CD4-positive, alpha-beta T cell treated with Interleukin-12 subunit alpha and Interleukin-12 subunit beta, for 1 hour (primary cell): ENCODE data around the gene KIF21B.

Experiments
- DNase-seq: peaks from one replicate; pipeline ENCODE4 v3.0.0-alpha.2; 2020

Gene KIF21B

GRCh38 chr1:201023517-201023902, at the start of gene KIF21B:
TSS of gene KIF21B (minus strand) at chr1:201023714. CDS start at chr1:201023383, 331 bp downstream.
- DNase-seq: peak; percentile 93

- DNase-seq: no peak
These were observed 49.4 kb upstream of the KIF21B start for GRCh38 chr1:201072922-201073321.

- no peak for DNase-seq
These were observed 48.6 kb upstream of the KIF21B start for GRCh38 chr1:201072149-201072548.

GRCh38 chr1:201069636-201070035, 46.1 kb upstream of the KIF21B start:
- no peak for DNase-seq

GRCh38 chr1:201068976-201069375, 45.5 kb upstream of the KIF21B start:
- no peak for DNase-seq

GRCh38 chr1:201066986-201067385, 43.5 kb upstream of the KIF21B start:
- no peak for DNase-seq

GRCh38 chr1:201065686-201066085, 42.2 kb upstream of the KIF21B start:
- DNase-seq: no peak

GRCh38 chr1:201064806-201065205, 41.3 kb upstream of the KIF21B start:
- DNase-seq: no peak

- no peak for DNase-seq
These were observed 39.6 kb upstream of the KIF21B start for GRCh38 chr1:201063145-201063544.

- DNase-seq: no peak
These were observed 39.1 kb upstream of the KIF21B start for GRCh38 chr1:201062511-201063091.

GRCh38 chr1:201061886-201062285, 38.4 kb upstream of the KIF21B start:
- DNase-seq: no peak

- no peak for DNase-seq
These were observed 37.5 kb upstream of the KIF21B start for GRCh38 chr1:201061049-201061448.

- DNase-seq: no peak
These were observed 37.1 kb upstream of the KIF21B start for GRCh38 chr1:201060586-201060985.

GRCh38 chr1:201059871-201060555, 36.5 kb upstream of the KIF21B start:
- DNase-seq: no peak

GRCh38 chr1:201059401-201059800, 35.9 kb upstream of the KIF21B start:
- DNase-seq: no peak

- no peak for DNase-seq
These were observed 30.6 kb upstream of the KIF21B start for GRCh38 chr1:201054091-201054543.

GRCh38 chr1:201053155-201053860, 29.8 kb upstream of the KIF21B start:
- no peak for DNase-seq

- no peak for DNase-seq
These were observed 27.9 kb upstream of the KIF21B start for GRCh38 chr1:201051399-201051798.

- DNase-seq: no peak
These were observed 27.2 kb upstream of the KIF21B start for GRCh38 chr1:201050515-201051277.

GRCh38 chr1:201049248-201049831, 25.8 kb upstream of the KIF21B start:
- no peak for DNase-seq

GRCh38 chr1:201048521-201048920, 25.0 kb upstream of the KIF21B start:
- DNase-seq: no peak

GRCh38 chr1:201044119-201044518, 20.6 kb upstream of the KIF21B start:
- no peak for DNase-seq
